Adrenal gland (tissue), 5 donors: ENCODE data around the gene GPSM1.
"Not testable (repeated sequence)": the region's sequence is repeated elsewhere in the genome, so short reads cannot be mapped to it uniquely, and the experiment has no call there.

Experiments used
- CTCF ChIP-seq, 6 experiments: fragments of 450-650 bp in 4 of 6; fragments of 200-600 bp in 2 of 6; sonication (generic) in 1 of 6; IDR thresholded peaks; 1 replicate in 5 of 6; 2 replicates in 1 of 6; pipeline versions ENCODE4 v1.5.1 to v1.8.0; 2016 to 2021; ENCODE audit warnings: antibody characterized with exemption in 6 of 6, mild to moderate bottlenecking in 2 of 6, moderate library complexity in 1 of 6
- POLR2A ChIP-seq, 2 donors: fragments of 450-650 bp; IDR thresholded peaks; one replicate each; pipeline ENCODE4 v1.6.1; 2017; ENCODE audit warnings: antibody characterized with exemption in 2 of 2, mild to moderate bottlenecking in 2 of 2, moderate library complexity in 1 of 2
- donor health status: DM: no; HTN: no; CAD: no.

GRCh38 chr9:136351868-136352267, 24.5 kb downstream of the GPSM1 start:
- TF ChIP-seq CTCF, POLR2A (IDR thresholded peaks at IDR 0.05): not testable (repeated sequence)
